22Rv1 (cell line): ENCODE data around the gene HIF1AN.

Experiments used
- CTCF ChIP-seq: fragments of 450-650 bp; IDR thresholded peaks from 2 replicates; pipeline ENCODE4 v1.5.1; 2017; ENCODE audit warnings: mild to moderate bottlenecking
- ZFX ChIP-seq: fragments of 450-650 bp; IDR thresholded peaks from 2 replicates; pipeline ENCODE4 v1.6.1; 2017; ENCODE audit warnings: antibody characterized with exemption, borderline replicate concordance

GRCh38 chr10:100570506-100570905 is 34.8 kb downstream of the HIF1AN start:
- TF ChIP-seq CTCF (no peak), ZFX (no peak)
